Activated T-helper 1 cell treated with anti-CD3 and anti-CD28 coated beads, Interleukin-2, amount 50 U/mL, for 16 hours (primary cell): ENCODE data around the gene PCDH1.
"Not testable (repeated sequence)": the region's sequence is repeated elsewhere in the genome, so short reads cannot be mapped to it uniquely, and the experiment has no call there.

Experiments
- DNase-seq, 2 donors: peaks; one replicate each; pipeline ENCODE4 v3.0.0-alpha.2; 2020; ENCODE audit warnings: low read depth in 1 of 2, low spot score in 1 of 2

Gene PCDH1

GRCh38 chr5:141839015-141839513, 39.1 kb downstream of the PCDH1 start:
- no peak for DNase-seq

- DNase-seq = no peak
These were observed 39.7 kb downstream of the PCDH1 start for GRCh38 chr5:141838326-141839014.

DNA sequence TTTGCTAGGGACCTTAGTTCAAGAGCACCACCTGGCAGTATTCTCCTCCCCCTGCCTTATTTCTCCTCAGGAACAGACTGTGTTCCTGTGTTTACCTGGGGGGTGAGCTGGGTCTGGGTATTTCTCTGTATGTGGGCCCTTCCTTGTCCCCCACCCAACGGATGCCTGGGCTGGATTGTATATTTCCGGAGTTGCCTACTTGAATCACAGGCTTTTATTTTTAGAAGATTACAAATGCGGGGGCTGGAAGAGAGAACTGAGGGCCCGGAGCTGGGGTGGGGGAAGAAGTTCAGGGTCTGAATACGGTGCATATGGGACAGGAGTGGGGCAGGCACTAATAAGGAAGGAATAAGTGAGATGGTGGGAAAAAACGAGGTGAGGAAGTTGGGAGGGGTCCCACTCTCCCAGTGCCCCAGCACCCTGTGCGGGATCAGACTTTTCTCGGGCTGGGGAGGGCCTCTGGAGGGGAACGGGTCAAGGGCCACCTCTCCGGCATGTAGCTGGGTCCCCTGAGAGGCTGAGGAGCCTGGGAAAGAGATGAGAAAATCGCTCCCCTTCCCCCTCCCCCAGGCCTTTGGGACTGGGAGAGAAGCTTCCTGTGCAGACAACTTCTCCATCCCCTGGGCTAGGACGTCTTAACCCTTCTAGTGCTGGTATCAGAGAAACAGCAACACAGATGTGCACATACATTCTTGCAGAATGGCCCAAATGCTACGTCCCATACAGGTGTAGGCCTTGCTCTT, 42.1 kb downstream of the PCDH1 start:
- no peak for DNase-seq

- no peak for DNase-seq
These were observed 43.9 kb downstream of the PCDH1 start for GRCh38 chr5:141834331-141834730.

- DNase-seq = no peak
These were observed 46.1 kb downstream of the PCDH1 start for GRCh38 chr5:141832131-141832530.

DNA sequence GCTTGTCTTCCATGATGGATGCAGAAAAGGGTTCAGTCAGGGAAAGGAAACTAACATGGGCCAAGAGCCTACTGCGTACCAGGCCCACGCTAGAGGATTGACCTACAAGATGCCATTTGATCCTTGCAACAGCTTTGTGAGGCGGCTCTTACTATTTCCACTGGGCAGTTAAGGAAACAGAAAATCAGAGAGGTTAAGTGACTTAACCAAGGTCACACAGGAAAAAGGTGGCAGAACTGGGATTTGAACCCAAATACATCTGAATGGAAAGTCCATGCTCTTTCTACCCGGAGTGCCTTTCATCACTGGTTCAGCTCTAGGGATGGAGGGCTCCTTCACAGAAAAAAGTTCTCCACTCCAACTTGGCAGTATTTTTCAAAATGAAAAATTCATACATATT, 50.0 kb downstream of the PCDH1 start:
- DNase-seq = no peak

DNA sequence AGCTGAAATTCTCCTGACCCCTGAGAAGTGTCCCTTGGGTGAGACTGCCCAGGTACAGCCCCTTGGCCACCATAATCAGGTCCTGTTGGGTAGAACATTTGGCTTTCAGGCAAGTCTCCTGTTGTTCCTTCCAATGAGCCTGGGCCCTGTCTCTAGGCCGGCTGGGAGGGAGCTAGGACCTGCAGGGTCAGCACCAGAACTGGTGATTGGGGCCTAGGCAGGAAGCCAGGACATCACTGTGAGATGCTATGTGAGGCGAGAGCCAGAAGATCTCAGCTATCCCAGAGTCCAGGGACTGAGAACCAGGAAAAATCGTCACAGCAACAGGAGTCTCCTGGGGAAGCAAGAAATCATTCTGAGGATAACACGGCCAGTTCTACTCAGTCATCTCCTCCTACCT, 51.5 kb downstream of the PCDH1 start:
- DNase-seq = no peak

DNA sequence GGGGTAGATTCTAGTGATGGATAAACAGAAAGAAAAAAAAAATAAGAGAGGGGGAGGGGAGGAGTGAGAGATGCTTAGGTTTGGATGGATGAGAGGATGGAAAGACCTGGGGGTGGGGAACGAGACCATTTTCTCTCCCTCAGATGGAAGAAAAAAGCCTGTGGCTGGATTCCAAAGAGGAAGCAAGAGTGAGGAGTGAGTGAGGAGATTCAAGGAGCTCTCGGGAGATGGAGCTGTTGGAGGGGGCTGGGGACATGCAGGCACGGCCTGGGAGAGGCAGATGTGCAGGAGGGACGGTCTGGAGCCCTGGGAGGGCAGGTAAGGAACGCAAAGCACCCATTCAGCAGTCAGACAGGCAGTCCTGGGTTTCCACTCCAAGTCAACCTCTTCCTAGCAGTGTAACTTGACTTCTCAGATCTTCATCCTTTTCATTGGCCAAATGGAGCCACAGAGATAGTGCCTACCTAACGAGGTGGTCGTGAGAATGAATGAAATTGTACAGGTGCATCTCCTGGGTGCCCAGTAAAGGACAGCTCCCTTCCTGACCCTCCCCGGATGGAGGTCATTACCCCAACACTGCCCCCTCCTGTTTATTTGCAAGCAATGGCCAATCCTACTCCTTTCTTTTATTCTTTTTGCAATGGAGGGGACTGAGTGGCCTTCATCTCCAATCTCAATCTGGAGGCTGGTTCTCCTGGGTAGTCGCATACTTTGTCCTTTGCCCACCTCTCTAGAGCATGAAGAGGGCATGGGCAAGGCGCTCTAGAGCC, 52.2 kb downstream of the PCDH1 start:
- no peak for DNase-seq

- DNase-seq = no peak
These were observed 53.0 kb downstream of the PCDH1 start for GRCh38 chr5:141825241-141825671.

GRCh38 chr5:141824717-141825116, 53.5 kb downstream of the PCDH1 start:
- DNase-seq = no peak

DNA sequence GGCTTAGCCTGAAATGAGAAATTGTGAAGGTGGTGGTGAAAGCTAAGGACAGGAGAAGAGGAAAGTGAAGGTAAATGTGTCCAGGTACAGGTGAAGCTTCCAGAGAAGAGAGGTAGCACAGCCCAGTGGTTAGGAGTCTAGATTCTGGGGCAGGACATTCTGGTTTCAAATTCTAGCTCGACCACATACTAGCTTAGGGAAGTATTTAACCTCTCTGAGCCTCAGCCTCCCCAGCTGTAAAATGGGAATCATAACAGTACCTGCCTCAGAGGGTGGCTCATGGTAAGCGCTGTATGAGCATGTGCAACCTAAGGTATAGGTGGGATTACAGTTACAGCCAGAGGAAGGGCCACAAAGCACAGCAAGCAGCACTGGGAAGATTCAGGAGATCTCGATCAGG, 55.2 kb downstream of the PCDH1 start:
- no peak for DNase-seq

- DNase-seq = no peak
These were observed 56.1 kb downstream of the PCDH1 start for GRCh38 chr5:141822144-141822543.

- DNase-seq = no peak
These were observed 56.7 kb downstream of the PCDH1 start for GRCh38 chr5:141821430-141821925.

- not testable (repeated sequence) for DNase-seq
These were observed 57.5 kb downstream of the PCDH1 start for GRCh38 chr5:141820686-141821085.

GRCh38 chr5:141817631-141818030, 60.6 kb downstream of the PCDH1 start:
- no peak for DNase-seq

DNA sequence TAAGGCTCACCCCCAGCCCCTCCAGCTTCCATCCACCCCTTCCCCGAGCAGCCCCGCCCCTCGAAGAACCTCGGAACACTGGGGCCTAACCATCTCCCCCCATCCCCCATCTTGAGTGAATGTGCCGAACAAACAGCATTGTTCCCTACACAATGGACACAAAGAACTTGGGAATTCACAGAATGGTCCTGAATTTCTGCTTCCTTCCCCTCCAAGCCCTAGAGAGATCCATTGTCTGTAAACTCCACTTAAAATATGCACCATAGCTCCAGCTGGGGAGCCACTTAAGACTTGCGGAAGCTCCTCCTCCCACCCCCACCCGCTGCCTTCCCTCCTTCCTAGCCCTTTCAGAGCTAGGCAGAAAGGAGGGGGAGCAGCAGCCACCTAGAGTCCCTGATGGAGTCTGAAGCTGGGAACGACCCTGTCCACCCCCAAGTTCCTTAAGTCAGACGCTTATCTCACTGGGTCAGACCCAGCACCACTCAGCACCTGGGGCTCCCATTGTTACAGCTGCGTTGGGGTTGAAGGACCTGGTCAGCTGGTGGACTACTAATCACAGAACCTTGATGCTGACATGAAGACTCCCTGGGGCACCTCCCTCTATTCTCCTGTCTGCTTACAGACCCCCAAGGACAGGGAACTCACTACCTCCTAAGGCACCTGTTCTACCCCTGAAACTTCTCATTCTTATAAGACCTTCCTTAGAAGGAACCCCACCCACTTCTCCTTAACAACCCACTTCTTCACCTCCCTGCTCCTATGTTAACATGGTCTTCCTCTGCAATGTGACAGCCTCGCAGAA, 61.4 kb downstream of the PCDH1 start:
- DNase-seq = no peak

GRCh38 chr5:141815796-141816180, 62.4 kb downstream of the PCDH1 start:
- DNase-seq = no peak

GRCh38 chr5:141815051-141815795, 63.0 kb downstream of the PCDH1 start:
- no peak for DNase-seq

GRCh38 chr5:141814064-141814964, 63.9 kb downstream of the PCDH1 start:
- DNase-seq = peak in 1 of 2 donors; percentile 13
